HG02981 (cell line): ENCODE results near the gene MTHFD2L.
A peak's percentile ranks its signal among the peaks of the same experiment; 100 is the strongest.

Source experiments
- ATAC-seq: cut with Tn5 transposase; IDR thresholded peaks from one replicate; pipeline ENCODE4 v1.9.1; 2021; ENCODE audit warnings: mild to moderate bottlenecking, moderate library complexity; ENCODE audit not compliant: unreplicated experiment

MTHFD2L gene

DNA sequence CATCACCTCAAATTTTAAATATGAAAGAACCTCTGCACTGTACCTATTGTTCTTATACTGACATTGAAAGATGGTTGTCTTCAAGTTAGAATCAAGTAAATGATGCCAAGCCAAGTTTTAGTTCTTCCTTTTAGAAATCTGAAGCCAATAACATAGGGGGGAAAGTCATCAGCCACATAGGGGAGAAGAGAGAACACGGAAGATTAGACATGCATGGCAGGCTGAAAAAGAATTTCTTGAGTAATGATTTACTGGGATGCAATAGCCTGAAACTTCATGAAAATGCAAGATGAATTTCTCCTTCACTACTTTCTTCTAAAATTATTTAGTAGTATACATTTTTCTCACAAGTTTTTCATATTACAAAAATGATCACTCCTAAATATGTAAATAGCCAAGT lies 136.8 kb downstream of the MTHFD2L start:
- ATAC-seq, result no peak

DNA sequence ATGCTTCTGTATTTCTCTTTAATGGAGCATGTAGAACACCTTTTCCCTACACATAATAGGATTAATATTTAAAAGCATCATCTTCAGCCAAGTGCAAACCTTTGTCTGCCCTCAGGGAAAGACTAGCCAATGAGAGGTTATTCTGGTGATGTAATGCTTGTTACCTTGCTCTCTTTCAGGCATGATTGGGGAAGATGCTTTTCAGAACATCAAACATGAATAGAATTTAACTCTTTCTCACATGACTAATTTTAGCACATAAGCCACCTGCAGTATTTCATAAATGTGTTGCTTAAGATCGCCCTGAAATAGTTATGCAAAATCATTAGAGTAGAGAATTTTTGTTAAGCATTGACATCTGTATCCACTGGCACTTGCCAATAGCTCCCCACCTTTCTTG lies 139.6 kb downstream of the MTHFD2L start:
- ATAC-seq, result no peak

DNA sequence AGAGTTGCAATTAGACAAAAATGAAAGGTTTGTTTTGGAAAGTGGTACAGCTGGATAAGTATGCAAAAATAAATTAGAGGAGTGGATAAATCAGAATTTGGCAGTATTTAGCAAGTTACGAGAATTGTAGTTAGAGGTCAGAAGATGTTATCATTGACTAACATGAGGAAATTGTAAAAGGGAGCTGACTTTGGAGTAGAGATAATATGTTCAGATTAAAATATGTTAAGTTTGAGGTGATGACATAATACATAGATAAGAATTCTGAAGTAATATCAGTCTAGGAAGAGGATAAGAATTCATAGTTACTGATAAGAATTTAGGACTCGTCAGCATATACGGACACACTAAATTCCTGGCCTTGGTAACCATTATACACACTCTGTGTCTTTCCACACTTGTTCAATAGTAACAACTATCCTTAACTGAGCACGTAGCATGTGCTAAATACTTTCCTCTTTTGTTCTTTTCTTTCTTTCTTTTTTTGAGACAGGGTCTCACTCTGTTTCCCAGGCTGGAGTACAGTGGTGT lies 146.2 kb downstream of the MTHFD2L start:
- no peak for ATAC-seq

DNA sequence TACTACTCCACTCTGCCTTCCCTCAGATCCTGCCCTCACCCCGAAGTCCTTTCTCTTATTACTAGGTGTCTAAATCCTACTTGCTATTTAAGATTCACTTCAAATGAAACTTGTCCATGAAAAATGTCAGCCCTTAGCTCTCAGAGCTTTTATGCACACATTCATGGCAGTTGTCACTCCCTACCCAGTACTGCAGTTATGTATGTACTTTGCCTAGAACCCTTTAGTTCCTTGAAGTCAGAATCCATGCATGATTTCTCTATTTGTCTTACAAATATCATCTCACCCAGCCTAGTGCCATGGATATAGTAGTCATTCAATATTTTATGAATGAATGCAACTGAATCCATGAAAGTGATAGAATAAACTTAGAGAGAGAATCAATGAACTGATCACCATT lies 147.1 kb downstream of the MTHFD2L start:
- ATAC-seq, result no peak

DNA sequence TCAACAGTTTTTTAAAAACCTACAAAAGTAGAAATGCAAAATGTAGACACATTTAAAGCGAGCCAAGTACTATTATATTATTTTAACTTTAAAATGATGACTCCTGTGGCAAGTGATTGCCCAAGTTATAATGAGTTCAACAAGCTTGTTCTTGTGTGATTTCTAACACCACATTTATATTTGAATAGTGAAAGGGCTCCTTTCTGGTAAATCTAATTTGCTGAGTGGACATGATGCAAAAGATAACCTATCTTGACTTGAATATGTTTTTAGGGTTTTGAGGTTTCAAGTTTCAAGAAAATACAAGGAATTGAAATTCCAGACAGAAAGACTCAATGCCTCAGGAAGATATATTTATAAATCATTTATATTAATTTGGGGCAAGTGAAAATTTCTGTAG lies 149.3 kb downstream of the MTHFD2L start:
- no peak for ATAC-seq

DNA sequence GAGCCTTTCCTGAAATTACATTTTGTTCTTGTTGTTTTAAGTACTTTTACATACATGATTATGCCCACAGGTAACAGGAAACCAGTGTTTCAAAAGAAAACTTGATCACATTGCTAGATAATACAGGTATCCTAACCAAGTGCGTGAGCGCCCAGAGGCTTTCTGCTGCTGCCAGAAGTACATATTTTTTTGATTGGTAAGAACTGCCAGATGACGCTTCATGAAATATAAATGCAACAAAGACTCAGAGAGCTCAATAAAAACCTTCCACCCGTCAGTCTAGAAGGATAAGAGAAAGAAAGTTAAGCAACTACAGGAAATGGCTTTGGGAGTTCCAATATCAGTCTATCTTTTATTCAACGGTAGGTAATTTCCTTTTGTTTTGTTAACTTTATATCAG lies 150.3 kb downstream of the MTHFD2L start, which contains the start of gene EPGN:
Gene EPGN (plus strand): TSS at position 256 of the 400 bp plus-strand sequence. CDS start 64 bp downstream, at position 320.
- no peak for ATAC-seq

DNA sequence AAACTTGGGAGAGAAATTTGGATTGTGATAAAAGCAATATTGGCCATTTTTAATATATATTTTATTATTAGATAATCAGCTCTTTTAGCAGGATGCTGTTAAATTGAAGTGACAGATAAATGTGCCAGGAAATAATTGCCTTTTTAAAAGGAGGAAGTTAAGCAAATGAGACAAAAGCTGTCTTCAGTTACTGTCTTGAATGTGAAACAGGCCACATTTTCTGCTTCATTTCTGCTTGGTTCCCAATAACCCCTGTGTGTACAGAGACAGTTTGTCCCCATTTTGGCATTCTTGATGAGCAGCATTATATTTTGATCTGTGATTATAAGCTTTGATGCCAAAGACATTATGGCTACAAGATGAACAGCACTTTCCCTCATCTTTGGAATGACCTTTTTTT lies 151.3 kb downstream of the MTHFD2L start:
- no peak for ATAC-seq

DNA sequence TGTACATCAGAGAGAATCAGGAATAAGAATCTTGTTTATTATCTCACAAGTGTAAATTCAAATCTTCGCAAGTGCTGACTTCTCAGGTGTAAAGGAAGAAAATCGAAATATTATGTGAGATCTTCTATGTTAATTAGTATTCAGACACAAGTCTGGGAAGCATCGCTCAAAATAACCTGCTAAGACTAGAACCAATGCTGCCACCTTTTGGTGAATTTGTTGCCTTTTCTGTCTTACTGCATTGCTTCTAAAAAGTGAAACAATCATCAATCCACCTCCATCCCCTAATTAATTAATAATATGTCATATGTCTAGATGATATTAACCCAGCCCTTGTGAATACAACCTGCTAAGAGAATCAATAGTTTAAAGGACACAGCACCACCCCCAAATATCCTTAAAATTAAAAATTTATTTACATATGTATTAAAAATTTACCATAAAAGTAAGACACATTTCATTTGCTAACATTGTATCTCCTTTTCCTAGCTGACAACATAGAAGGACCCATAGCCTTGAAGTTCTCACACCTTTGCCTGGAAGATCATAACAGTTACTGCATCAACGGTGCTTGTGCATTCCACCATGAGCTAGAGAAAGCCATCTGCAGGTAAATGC lies 153.9 kb downstream of the MTHFD2L start:
- peak; percentile 53 for ATAC-seq

DNA sequence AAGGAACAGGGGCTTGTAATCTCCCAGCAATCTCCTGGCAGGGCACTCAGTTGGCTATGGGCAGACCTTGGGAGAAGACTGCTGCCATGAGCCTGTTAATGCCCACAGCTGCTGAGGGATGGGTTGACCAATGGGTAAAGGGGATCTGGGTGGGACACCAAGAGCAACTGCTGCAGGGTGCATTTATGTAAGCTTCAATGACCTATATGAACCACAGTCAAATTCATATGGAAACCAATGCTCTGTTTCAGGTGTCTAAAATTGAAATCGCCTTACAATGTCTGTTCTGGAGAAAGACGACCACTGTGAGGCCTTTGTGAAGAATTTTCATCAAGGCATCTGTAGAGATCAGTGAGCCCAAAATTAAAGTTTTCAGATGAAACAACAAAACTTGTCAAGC lies 156.4 kb downstream of the MTHFD2L start:
- no peak for ATAC-seq

DNA sequence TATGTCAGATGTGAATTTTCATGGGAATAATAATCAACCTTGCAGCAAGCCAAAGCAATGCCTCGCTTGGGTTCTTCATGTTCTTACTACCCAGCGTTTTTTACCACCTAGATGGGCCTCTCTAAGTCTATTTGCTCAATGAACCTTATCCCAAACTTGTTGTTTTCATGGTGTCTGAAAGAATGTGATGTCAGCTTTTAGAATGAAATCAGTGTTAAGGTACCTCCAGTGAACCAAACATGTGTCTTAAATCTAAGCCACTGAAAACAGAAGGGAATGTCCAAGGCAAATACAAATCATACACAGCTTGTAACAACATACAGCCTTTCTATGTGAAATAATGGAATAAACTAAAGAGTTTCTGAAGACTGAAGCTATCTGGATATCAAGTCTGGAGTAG lies 157.0 kb downstream of the MTHFD2L start:
- no peak for ATAC-seq

DNA sequence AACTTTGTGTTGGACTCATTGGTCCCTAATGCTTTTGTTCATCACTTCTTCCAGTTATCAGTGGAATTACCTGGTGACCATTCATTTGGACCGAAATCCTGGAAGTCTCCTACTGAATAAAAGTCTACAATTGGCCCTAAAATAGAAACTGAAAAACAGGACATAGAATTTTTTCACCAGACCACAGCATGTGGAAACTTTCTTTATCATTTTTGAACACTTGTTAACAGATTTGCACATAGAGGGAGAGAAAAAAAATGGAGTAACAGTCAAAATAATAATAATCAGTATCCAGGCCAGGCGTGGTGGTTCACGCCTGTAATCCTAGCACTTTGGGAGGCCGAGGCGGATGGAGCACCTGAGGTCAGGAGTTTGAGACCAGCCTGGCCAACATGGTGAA lies 157.5 kb downstream of the MTHFD2L start:
- ATAC-seq, result no peak

DNA sequence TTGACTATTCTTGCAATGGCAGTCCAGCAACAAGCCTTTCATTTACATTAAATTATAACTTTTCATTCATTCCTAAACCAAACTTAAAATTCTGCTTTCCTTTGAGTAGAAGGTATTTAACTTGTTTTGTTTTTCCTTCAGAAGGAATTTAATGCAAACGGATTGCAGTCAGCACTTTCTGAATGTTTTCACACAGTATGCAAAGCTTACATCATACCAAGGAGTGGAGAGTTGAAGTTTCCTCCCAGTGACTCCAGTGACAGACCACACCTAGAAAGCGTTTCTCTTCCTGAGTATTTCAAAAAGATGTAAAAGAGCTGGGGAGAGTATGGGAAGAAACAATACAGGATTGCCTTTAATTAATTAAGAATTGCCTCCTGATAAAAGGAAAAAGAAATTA lies 158.5 kb downstream of the MTHFD2L start:
- no peak for ATAC-seq

DNA sequence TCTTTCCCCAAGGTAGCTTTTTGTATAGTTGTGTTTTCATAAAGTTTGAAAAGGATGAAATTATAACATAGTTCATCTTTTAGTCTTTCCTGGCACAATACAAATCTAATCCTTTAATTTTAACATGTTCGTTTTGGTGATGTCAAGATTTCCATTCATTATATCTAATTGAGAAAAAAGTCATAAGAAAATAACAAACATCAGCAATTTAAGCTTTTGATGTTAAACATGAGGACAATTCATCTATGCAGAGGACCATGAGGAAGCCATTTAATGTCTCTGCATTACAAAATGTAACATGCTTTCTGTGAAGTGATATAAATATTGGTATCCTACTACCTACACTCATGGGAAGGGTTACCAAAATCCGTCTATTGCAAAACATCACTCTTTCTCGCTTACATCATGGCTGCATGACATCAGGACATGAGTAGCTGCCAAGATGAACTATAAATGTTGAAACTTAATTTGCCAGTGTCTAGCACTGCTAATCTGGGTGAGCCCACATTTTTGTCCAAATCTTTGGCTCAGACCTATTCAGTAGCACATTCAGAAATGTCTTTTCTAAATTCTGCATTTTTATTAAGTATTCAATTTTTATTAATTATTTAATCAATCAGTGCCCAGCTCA lies 159.8 kb downstream of the MTHFD2L start:
- no peak for ATAC-seq

DNA sequence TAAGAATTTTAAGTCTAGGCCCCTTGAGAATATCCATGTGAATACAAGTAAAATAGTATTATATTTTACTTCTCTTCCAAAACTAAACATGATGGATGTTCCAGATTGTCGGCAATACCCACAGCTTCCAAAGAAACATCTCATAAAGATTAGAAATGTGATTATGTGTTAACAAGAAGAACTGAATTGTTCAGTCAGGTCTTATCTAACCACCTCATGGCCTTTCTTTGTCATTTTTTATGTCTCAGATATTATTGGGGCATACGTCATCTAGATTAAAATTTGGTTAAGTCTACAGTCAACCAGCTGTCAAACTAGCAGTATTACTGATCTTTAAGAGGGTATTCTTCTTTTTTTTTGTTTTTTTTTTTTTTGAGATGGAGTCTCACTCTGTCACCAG lies 160.4 kb downstream of the MTHFD2L start:
- ATAC-seq, result no peak

DNA sequence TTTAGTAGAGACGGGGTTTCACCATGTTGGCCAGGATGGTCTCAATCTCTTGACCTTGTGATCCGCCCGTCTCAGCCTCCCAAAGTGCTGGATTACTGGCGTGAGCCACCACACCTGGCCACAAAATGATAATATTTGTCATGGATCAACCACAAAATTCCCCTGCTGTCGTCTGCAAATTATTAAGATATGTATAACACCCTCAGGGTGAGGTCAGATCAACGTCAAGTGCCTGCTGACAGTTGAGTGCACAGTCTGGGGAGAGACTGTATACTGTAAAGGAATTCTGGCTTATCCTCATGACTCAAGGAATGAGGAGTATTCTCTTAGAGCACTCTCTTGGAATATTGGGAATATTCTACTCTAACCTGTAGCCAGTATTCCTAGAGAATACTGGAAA lies 161.6 kb downstream of the MTHFD2L start:
- ATAC-seq, result no peak

DNA sequence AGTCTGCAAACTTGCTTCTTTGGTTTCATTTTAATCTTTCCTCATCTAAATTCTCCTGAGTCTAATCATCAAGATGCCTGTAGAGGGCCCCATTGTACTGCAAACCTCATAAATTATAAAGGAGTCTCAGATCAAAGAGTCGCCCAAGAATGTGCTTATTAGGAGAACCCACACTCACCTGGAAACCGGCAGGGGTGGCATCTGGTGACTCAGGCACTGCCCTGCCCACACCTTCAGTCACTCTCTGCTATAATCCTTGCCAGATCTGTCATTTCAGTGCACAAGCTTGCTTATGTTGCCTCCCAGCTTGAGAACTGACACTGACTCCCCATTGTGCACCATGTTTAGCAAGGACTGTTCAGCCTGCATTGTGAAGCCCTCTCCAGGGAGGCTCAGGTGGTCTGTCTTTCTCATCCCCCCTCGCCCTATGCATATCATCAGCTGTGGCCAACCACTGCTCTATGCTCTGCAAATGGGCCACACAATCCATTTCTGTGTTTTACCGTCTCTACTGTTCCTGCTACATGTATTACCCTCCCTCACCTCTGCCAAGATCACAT lies 162.7 kb downstream of the MTHFD2L start:
- ATAC-seq, result peak; percentile 82

DNA sequence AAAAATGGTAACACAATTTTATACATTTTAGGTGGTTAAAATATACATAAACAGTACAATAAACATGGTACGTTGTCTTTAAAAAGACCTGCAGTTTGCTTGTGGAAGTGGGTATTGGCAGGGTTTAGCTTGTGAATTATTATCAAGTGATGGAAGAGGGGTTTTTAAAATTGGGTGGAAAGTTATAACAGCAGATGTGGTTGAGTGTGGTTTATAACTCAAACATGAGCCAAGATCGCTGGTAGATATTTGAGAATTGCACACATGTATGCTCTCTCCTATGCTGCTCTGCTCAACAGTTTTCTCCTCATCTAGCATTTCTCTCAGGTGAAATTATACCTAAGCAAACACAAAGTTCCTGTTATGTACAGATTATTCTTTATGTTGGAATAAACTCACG lies 164.4 kb downstream of the MTHFD2L start:
- ATAC-seq, result no peak

DNA sequence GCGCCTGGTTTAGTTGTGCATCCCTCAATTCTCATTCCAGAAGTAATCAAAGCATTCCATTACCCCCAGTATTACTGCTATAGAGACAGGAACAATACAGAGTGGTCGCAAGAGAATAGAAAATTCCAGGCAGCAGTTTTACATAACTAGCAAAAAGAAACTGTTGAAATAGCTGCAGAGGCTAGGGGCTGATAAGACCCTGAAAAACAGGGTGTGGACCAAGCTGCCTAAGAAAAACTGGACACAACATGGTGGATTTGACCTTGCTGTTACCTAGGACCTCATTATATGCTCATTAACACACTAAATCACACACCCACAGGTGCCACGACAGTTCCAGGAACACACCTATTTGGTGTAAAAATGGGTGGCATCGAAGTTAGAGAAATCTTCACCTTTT lies 165.7 kb downstream of the MTHFD2L start:
- no peak for ATAC-seq

DNA sequence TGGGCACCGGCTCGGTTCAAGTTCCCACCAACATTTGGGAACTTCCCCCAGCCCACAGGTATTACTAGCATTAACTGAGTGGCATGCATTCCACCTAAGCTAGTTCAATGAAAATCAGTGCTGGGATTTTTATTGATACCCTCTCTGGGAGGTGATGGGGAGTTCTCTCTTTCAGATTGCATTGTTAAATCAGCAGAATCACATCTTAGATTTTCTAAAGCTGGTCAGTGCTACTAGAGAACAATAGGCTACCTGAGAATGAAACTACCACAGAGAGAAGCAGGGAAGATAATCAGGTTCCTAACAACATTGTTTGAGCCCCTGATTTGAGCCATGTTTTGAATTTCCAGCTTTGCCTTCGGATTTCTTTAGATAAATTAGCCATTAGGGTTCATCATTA lies 166.3 kb downstream of the MTHFD2L start:
- ATAC-seq, result no peak

DNA sequence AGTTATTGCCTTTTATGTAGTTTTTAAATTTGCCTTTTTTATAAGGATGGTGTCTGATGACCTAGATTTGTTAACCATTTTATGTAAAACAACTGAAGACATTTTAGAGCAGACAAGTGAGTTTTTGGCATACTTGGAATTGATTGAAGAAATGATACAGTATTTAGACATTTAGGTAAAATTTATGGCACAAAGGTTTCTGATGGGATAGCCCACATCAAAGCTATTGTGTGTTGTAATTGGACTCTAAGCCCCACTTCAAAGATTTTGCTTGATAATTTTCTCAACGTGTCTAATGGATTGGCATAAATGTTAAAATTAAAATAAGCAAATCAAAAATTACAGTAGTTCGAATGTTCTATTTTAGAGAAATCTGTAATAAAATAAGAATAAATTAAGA lies 168.0 kb downstream of the MTHFD2L start:
- no peak for ATAC-seq

DNA sequence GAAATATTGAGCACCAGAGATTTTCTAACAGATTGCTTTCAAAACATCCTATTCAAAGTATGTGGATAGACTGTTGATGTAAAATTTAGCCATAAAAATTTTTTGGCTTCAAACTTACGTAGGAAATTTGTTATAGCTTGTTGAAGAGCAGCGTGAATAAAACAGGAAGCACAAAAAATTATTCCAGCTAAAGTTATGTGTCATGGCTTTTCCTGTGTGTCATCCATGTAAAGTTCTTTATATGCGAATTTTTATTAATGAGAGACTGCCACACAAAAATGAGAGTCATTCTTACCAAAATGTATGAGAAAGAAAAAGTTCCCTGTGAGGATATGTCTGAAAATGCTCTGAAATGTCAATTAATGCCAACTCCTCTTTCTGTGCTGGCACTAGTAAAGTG lies 169.8 kb downstream of the MTHFD2L start:
- no peak for ATAC-seq

DNA sequence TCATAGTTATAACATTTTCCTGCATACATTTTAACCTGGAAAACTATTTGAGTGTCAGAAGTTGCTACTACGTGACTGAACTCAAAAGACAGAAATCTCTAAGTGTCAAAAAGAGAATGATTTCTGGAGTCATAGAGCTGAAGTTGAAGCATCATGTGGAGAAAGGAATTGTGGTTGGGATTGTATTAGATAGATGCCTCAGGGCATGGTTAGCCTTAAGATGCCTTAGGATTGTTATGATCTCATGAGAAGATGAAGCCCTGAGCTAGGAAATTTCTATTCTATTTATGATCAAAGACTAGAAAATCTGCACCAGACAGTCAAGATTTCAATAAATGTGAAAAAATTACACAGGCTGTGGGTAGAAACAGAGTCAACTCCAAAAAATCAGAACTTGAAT lies 170.6 kb downstream of the MTHFD2L start:
- no peak for ATAC-seq
